ENCODE data around the gene NTRK1. TPM values are rescaled to one million over a fixed set of nuclear protein-coding genes. Genes with fewer than 3 reads are reported as not detected.

The NTRK1 gene
- total RNA-seq, 4 donors from 2014 or later, result 0.57 TPM; not detected in 3

GRCh38 chr1:156876281-156876680 is 15.6 kb downstream of the NTRK1 start:
- TF ChIP-seq POLR2A (IDR thresholded peaks at IDR 0.05) (no peak), CTCF (IDR thresholded peaks at IDR 0.05) (no peak)
- H3K4me3 ChIP-seq, result no peak overlapping the region
- H3K4me1 ChIP-seq, result no peaks in the 10 kb centered on the region

DNA sequence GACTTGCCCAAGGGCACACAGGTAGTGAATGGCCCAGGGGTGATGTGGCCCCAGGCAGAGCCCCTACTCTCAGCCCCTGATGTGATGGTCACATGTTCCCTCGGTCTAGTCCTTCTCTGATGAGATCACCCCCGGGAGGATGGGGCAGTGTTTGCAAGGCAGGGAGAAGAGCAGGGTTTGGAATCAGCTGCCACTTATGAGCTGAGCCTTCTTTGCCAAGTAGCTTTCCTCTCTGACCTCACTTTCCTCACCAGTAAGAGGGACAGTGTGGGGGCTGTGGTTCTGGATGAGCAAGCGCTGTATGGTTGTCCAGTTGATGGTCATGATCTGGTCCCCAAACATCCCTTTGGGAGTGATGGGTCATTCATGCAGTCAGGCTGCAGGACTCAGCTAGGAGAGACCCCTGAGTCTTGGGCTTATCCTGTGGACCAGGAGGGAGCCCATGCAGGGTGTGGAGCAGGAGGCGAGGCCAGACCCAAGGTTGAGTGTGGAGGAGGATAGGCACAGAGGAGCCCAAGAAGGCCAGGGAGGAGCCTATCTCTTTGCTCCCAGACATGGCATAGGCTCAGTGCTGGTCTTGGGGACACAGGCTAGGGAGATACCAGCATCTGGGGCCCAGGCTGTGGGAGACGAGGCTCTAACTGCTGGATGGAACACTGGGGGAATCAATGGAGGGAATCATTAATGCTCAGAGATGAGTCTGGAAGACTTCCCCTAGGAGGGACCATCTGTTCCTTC is 16.9 kb downstream of the NTRK1 start:
- Histone ChIP-seq H3K9me3 (no peaks in the 10 kb centered on the region), H3K27ac (no peak overlapping the region), H3K4me3 (no peak overlapping the region), H3K36me3 (no peaks in the 10 kb centered on the region), H3K4me1 (no peaks in the 10 kb centered on the region), H3K27me3 (no peaks in the 10 kb centered on the region)
- no peak for TF ChIP-seq POLR2A (IDR thresholded peaks at IDR 0.05)
- no peak for TF ChIP-seq CTCF (IDR thresholded peaks at IDR 0.05)
- DNase-seq, result no peak

More at GRCh38 chr1:156876281-156876680, 15.6 kb downstream of the NTRK1 start:
- H3K9me3 ChIP-seq, result no peaks in the 10 kb centered on the region
- DNase-seq, result no peak
- H3K27ac ChIP-seq, result no peak overlapping the region
- H3K27me3 ChIP-seq, result no peaks in the 10 kb centered on the region
- H3K36me3 ChIP-seq, result no peaks in the 10 kb centered on the region

- Histone ChIP-seq H3K27ac (no peak overlapping the region), H3K27me3 (no peaks in the 10 kb centered on the region), H3K9me3 (no peaks in the 10 kb centered on the region), H3K4me3 (no peak overlapping the region), H3K36me3 (no peaks in the 10 kb centered on the region), H3K4me1 (no peaks in the 10 kb centered on the region)
- no peak for TF ChIP-seq POLR2A (IDR thresholded peaks at IDR 0.05)
- TF ChIP-seq CTCF (IDR thresholded peaks at IDR 0.05), result no peak
- no peak for DNase-seq
Observed at GRCh38 chr1:156879876-156880275, 19.2 kb downstream of the NTRK1 start.

DNA sequence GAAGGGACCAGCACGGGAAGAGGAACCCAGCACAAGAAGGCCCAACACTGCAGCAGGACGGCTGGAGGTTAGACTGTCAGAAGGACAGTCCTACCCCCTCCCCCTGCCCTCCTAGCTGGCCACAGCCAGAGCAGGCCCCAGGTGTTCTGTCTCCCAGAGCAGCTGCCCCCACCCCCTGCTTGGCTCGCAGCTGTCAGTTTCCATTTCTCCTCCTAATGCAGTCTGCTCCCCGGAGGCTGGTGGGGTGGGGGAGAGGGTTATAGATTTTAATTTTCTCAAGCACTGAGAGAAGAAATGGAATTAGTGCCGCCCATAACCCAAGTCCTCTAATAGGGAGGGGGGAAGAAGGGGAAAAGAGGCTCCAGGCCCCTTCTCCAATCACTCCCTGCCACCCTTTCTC is 19.8 kb downstream of the NTRK1 start:
- no peak overlapping the region for H3K4me3 ChIP-seq
- no peaks in the 10 kb centered on the region for H3K4me1 ChIP-seq
- no peaks in the 10 kb centered on the region for H3K27me3 ChIP-seq
- H3K36me3 ChIP-seq, result no peaks in the 10 kb centered on the region
- TF ChIP-seq POLR2A (IDR thresholded peaks at IDR 0.05) (no peak), CTCF (IDR thresholded peaks at IDR 0.05) (no peak)
- no peak overlapping the region for H3K27ac ChIP-seq
- no peak for DNase-seq
- H3K9me3 ChIP-seq, result no peaks in the 10 kb centered on the region

DNA sequence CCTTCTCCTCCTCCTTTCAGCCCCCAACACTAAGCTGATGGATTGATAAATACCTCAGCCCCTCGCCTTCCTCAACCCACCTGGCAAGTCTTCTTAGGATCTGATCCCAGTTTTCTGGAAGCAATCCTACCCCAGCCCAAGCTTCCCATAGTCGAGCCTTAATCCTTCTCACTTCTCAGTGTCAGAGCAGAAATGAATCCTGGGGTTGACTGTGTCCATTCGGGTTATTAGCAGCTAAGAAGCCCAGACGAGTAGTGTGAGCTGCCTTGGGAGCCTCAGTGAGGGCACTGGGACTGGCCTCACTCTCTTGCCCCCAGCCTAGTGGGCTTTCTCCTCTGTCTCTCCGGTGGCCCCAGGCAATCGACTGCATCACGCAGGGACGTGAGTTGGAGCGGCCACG is 20.4 kb downstream of the NTRK1 start:
- Histone ChIP-seq H3K27me3 (no peaks in the 10 kb centered on the region), H3K4me3 (no peak overlapping the region), H3K4me1 (no peaks in the 10 kb centered on the region), H3K36me3 (no peaks in the 10 kb centered on the region), H3K27ac (no peak overlapping the region), H3K9me3 (no peaks in the 10 kb centered on the region)
- DNase-seq, result no peak
- no peak for TF ChIP-seq POLR2A (IDR thresholded peaks at IDR 0.05)
- TF ChIP-seq CTCF (IDR thresholded peaks at IDR 0.05), result no peak
